ENCODE measurements around the gene CECR2.
"Not testable (repeated sequence)": the region's sequence is repeated elsewhere in the genome, so short reads cannot be mapped to it uniquely, and the experiment has no call there.

CECR2 gene

GRCh38 chr22:17512960-17513359 lies 143.7 kb downstream of the CECR2 start:
- no peak for DNase-seq (ENCODE audit: low read depth, low spot score)

- no peak for DNase-seq (ENCODE audit: low read depth, low spot score)
Measured at GRCh38 chr22:17513612-17514011, 144.4 kb downstream of the CECR2 start.

GRCh38 chr22:17514084-17514483 lies 144.8 kb downstream of the CECR2 start:
- no peak for DNase-seq (ENCODE audit: low read depth, low spot score)

- DNase-seq (ENCODE audit: low read depth, low spot score) = no peak
Measured at GRCh38 chr22:17518406-17518805, 149.1 kb downstream of the CECR2 start.

- not testable (repeated sequence) for DNase-seq (ENCODE audit: low read depth, low spot score)
Measured at GRCh38 chr22:17521971-17522370, 152.7 kb downstream of the CECR2 start.

DNA sequence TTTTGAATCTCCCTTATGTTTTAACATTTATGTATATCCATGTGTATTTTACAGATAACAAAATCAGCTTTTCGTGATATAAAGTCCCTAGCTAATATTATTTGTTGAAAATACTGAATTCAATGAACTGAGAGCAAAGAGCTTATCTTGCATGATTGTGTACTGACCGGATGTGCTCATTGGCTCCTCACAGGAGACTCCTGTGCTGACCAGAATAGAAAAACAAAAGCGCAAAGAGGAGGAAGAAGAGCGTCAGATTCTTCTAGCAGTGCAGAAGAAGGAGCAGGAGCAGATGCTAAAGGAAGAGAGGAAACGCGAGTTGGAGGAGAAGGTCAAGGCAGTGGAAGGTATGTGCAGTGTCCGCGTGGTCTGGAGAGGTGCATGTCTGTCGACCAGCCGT lies 154.7 kb downstream of the CECR2 start:
- no peak for DNase-seq (ENCODE audit: low read depth, low spot score)

DNA sequence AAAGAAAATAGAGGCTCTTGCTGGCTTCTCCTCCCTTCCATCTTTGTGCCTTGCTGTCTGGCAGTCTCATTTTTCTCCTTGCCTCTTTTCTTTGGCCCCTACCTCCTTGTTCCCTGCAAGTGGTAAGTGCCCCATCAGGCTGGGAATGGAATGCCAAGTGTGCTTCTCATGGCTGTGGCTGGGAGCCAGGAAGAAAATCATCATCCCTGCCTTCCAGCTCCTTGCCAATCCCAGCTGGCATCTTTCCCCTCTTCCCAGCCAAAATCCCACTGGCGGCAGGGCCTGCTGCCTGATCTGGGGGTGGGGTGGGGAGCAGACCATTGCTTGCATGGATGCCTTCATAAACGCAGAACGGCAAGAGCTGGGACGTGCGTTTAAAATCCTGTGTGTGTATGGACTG lies 167.0 kb downstream of the CECR2 start:
- DNase-seq (ENCODE audit: low read depth, low spot score) = no peak

- DNase-seq (ENCODE audit: low read depth, low spot score) = no peak
Measured at GRCh38 chr22:17537155-17537554, 167.9 kb downstream of the CECR2 start.

DNA sequence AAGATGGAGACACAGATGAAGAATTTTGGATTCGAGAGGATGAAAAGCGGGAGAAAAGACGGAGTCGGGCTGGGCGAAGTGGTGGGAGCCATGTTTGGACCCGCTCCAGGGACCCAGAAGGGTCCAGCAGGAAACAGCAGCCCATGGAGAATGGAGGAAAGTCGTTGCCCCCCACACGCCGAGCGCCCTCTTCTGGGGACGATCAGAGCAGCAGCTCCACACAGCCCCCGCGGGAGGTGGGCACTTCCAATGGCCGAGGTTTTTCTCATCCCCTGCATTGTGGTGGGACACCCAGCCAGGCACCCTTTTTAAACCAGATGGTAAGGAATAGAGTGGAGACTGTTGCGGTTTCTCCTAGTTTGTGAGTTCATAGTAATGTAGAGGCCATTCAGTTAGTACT lies 171.2 kb downstream of the CECR2 start:
- no peak for DNase-seq (ENCODE audit: low read depth, low spot score)

- DNase-seq (ENCODE audit: low read depth, low spot score) = no peak
Measured at GRCh38 chr22:17541476-17541875, 172.2 kb downstream of the CECR2 start.

- DNase-seq (ENCODE audit: low read depth, low spot score) = no peak
Measured at GRCh38 chr22:17542452-17542851, 173.2 kb downstream of the CECR2 start.

- no peak for DNase-seq (ENCODE audit: low read depth, low spot score)
Measured at GRCh38 chr22:17548010-17548755, 178.9 kb downstream of the CECR2 start.

DNA sequence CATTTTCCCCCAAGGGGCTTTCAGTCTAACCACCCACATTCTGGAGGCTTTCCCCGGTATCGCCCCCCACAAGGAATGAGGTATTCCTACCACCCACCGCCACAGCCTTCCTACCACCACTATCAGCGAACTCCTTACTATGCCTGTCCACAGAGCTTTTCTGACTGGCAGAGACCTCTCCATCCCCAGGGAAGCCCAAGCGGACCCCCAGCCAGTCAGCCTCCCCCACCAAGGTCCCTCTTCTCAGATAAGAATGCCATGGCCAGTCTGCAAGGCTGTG lies 179.4 kb downstream of the CECR2 start:
- no peak for DNase-seq (ENCODE audit: low read depth, low spot score)

DNA sequence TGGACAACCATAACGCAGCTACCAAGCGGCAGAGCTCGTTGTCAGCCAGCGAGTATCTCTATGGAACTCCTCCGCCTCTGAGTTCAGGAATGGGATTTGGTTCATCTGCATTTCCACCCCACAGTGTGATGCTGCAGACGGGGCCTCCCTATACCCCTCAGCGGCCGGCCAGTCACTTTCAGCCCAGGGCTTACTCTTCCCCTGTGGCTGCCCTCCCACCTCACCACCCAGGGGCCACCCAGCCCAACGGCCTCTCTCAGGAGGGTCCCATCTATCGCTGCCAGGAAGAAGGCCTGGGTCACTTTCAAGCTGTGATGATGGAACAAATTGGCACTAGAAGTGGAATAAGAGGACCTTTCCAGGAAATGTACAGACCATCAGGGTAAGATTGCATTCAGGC lies 179.9 kb downstream of the CECR2 start:
- no peak for DNase-seq (ENCODE audit: low read depth, low spot score)

DNA sequence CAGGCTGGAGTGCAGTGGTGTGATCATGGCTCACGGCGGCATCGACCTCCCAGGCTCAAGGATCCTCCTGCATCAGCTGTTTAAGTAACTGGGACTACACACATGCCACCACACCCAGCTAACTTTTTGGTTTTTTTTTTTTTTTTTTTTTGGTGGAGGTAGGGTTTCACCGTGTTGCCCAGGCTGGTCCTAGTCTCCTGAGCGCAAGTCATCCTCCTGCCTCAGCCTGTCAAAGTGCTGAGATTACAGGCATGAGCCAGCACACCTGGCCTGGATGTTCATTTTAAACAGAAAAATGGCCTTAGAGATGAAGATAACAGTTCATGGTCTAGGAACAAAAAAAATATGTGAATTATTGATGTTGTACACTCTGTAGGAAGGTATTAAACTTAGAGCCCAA lies 180.4 kb downstream of the CECR2 start:
- DNase-seq (ENCODE audit: low read depth, low spot score) = no peak

DNA sequence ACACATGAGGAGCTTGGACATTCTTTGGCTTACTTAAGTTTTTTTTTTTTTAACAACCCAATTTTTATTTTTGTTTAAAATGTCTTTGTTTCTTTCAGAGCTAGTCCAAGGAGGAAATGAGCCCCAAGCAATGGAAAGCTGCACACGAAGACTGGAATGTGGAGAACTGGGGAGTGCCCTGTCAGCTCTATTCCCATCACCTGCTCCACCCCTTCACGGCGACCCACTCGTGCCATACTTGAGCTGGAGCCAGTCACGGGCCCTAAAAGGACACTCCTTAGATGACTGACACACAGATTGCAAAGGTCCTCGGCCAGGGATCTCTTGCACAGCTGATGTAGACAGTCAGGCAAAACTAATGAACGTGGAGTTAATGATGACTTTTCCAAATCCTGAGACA lies 183.5 kb downstream of the CECR2 start:
- DNase-seq (ENCODE audit: low read depth, low spot score) = no peak

- no peak for DNase-seq (ENCODE audit: low read depth, low spot score)
Measured at GRCh38 chr22:17554814-17555213, 185.6 kb downstream of the CECR2 start.

DNA sequence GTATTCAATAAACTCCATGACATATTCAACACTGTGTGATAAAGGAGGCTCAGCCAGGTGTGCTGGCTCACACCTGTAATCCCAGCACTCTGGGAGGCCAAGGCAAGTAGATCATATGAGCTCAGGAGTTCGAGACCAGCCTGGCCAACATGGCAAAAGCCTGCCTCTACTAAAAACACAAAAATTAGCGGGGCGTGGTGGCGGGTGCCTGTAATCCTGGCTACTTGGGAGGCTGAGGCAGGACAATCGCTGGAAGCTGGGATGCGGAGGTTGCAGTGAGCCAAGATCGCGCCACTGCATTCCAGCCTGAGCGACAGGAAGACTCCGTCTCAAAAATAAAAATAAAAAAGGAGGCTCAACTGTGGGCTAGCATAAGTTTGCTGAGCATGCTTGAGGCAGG lies 189.9 kb downstream of the CECR2 start:
- DNase-seq (ENCODE audit: low read depth, low spot score) = no peak

DNA sequence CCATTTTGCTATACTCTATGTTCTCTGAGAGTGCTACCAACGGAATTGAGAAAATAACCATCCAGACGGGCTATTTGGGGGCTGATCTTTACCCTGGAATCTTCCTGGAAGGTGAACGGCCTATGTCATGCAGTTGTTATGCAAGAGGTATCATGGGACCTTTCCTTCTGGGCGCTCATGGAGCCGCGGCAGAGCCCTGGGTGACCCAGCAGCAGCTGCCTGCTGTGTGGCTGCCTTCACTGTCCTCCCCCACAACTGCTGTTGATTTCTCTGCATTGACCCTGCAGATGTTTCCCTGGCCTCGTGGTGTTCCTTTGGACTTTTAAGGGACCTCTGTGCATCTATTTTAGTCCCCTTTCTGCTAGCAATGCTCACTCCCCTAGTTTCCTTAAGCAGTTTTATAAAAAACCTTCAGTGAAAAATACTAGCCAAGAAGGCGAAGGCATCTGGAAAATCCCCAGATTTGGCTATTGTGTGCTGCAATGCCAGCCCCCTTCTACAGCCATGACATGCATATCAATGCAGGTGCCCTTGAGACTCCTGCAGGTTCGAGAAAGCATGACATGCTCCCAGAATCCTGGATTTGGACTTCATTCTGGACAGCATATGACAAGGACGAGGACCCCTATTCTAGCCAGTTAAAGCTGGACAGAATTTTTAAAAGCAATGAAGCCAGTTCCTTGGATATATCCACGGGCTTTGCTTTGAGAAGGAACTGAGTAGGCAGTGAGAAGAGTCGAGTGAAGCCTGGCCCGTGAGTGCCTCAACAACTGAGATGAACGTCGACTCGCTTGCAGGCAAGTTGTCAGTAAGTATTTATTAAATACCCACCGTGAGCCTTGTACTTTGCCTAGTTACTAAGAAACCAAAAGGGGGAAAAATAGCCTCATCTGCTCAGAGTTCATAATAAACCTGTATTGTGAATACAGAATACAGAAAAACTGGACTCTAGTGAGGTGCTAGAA lies 193.9 kb downstream of the CECR2 start, which contains the start of gene SLC25A18:
Gene SLC25A18 (plus strand): TSS at position 593 of the 965 bp plus-strand sequence. CDS start 16,447 bp downstream, outside the sequence.
- no peak for DNase-seq (ENCODE audit: low read depth, low spot score)

GRCh38 chr22:17563936-17564391 lies 194.7 kb downstream of the CECR2 start:
- no peak for DNase-seq (ENCODE audit: low read depth, low spot score)

DNA sequence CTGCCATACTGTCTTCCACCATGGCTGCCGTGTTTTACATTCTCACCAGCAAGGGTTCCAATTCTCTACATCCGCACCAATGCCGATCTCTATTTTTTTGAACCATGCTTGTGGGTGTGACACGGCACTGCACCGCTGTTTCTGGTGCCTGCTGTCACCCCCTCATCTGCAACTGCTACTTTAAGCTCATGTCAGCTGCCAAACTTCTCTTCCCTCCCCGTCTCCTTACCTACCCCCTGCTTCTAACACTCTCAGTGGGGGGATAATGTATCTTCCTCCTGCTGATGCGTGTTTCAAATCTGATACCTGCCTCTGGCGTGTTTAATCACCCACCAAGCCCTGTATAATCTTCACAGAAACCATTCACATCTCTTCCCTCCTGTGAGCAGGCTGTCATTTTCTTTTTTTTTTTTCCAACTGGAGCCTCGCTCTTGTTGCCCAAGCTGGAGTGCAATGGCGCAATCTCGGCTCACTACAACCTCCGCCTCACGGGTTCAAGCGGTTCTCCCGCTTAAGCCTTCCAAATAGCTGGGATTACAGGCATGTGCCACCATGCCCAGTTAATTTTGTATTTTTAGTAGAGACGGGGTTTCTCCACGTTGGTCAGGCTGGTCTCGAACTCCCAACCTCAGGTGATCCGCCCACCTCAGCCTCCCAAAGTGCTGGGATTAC lies 196.9 kb downstream of the CECR2 start:
- DNase-seq (ENCODE audit: low read depth, low spot score) = not testable (repeated sequence)

- DNase-seq (ENCODE audit: low read depth, low spot score) = no peak
Measured at GRCh38 chr22:17566776-17567175, 197.5 kb downstream of the CECR2 start.
